Epithelial cell of proximal tubule (primary cell): ENCODE data around the gene AAGAB. TPM values are rescaled to one million over a fixed set of nuclear protein-coding genes. Genes with fewer than 3 reads are reported as not detected.

Experiments used
- DNase-seq: peaks from one replicate; pipeline ENCODE4 v3.0.0-alpha.2; 2011; ENCODE audit warnings: low read depth
- H3K4me3 ChIP-seq: 2 replicates; pipeline ENCODE4 v1.5.1; 2011; ENCODE audit warnings: low read depth, mild to moderate bottlenecking, low read length
- CTCF ChIP-seq: conservative IDR thresholded peaks from 2 replicates; pipeline ENCODE4 v1.5.1; 2012; ENCODE audit warnings: low read depth, mild to moderate bottlenecking, low read length
- total RNA-seq: library from RNA; depleted of rRNA; stranded (reverse); fragments of >200 nt; gene quantifications from 2 replicates; pipeline ENCODE4 v1.2.3, GENCODE V29; 2015

The AAGAB gene
- total RNA-seq, 1 donor from 2014 or later, result 41.5 TPM

DNA sequence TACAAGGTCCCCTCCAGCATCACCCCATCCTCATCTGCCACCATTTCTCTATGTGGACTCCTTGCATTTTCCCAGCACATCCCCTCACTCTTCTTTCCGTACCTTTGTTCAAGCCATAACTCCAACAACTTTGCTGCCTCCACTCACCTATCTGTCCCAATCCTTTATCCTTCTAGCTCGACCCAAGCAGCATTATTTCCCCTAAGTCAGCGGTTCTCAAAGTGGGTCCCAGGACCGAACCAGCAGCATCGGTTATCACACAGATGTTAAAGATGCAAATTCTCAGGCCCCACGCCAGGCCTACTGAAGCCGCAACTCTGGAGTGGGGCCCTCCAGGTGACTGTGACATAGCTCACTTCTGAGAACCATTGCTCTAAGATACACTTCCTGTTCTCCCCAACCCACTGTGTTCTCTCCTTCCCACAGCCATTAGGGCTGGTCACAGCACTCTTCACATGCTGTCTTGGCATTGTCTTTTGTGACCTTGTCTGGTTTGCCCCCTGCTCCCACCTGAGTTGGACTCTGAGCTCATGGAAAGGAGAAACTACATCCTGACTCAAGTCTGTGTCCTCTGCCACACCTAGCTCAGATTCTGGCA is 56.2 kb downstream of the AAGAB start:
- TF ChIP-seq CTCF, result no peak
- H3K4me3 ChIP-seq, result no peak overlapping the region
- DNase-seq, result no peak

DNA sequence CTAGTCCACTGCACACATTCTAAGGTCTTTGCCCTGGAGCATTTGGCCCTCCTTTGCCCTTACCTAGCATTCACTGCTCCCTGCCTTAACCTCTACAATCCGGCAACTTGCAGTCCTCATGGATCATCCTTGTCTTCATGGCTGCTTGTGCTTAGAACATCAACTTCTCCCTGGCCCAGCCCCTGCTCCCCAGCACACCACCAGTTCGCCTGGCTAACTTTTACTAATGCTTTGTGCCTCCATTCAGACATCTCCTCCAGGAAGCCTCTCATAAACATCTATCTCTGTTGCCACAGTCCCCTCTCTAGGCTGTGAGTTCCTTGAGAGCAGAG is 57.1 kb downstream of the AAGAB start:
- no peak overlapping the region for H3K4me3 ChIP-seq
- TF ChIP-seq CTCF, result no peak
- no peak for DNase-seq

DNA sequence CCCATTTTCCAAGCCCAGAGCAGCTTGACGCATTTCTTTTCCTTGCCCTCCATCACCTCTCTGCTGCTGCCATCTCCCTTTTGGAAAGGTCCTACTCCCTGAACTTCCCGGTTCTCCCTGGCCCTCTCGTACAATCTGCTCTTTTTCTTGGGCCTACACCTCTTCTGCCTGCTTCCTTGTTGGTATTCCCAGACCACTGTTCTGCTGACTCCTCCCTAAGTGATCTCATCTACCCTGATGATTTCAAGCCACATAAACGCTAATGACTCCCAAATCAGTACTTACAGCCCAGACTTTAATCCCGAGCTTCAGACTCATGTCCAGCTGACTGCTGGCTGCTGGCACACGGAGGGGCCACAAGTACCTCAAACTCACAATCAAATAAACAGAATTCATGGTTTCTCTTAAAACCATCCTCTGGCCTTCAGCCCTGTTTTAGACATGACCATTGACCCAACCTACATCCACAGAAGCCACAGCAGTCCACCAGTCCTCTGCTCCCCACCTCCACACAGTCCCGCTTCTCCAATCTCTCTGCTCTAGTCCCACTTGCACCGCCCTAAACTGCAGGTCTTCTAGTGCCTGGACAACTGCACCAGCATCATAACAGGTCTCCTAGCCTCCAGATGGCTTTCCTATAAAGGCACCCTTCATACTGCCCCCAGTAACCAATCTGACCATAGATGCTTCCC is 57.6 kb downstream of the AAGAB start:
- TF ChIP-seq CTCF, result no peak
- H3K4me3 ChIP-seq, result no peak overlapping the region
- DNase-seq, result peak; percentile 40

DNA sequence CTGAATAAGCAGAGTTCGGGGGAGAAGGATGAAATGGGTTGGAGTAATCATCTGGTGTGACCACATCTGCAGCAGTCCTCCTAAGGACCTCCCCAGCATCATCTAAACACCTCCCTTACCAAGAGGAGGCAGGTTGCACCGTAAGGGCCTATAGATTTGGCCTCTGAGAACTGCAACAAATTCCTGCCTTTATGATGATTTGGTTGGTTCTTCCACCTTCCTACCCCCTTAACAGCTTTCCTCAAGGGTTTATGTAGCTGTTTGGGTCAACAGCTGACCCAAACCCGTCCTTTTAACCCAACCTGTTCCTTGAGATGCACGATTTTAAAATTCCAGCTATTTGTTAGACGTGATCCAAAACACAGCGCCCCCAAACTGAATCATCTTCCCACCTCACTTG is 58.2 kb downstream of the AAGAB start:
- H3K4me3 ChIP-seq, result no peak overlapping the region
- DNase-seq, result no peak
- no peak for TF ChIP-seq CTCF

DNA sequence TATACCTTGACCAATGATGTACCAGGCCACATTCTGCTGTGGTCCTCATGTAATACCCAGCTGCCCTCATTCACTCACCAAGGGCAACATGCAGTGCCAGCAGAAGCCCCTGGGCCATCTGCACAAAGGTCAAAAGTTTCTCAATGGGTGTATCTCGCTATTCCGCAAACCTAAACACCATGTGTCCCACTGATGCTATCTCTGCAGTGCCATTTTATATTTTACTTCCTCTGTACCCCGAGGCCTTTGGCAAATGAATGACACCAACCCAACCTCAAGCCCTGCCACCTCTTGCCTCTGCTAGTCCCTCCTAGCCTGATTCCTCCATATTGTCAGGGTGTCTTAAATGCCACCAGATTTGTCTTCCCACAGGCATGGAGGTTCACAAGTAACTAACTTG is 59.2 kb downstream of the AAGAB start:
- no peak for TF ChIP-seq CTCF
- DNase-seq, result no peak
- no peak overlapping the region for H3K4me3 ChIP-seq

DNA sequence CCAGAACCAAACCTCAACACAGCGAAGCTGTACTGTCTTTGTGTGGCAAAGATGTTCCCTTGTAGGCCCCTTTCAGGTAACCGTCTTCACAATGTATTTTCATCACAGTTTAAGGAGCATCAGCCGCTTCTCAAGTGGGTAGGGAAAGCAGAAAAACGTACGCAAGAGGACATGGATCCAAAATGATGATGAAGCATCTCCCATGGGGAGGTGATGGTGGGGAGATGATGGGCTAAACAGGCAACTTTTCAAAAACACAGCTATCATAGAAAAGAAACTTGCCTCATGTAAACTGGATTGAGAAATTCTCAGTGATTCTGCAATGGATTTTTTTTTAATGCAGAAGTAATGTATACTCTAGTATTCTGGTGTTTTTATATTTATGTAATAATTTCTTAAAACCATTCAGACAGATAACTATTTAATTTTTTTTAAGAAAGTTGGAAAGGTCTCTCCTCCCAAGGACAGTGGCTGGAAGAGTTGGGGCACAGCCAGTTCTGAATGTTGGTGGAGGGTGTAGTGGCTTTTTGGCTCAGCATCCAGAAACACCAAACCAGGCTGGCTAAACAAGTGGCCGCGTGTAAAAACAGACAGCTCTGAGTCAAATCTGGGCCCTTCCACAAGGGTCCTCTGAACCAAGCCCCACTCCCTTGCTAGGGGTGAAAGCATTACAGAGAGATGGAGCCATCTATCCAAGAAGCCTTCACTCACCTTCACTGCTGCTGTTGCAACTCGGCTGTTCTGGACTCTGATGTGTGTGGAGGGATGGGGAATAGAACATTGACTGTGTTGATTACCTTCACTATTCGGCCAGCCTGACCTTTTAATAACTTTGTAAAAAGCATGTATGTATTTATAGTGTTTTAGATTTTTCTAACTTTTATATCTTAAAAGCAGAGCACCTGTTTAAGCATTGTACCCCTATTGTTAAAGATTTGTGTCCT is 60.0 kb downstream of the AAGAB start:
- no peak for TF ChIP-seq CTCF
- no peak for DNase-seq
- no peak overlapping the region for H3K4me3 ChIP-seq
